ENCODE data around the gene MYH7B.

MYH7B gene

DNA sequence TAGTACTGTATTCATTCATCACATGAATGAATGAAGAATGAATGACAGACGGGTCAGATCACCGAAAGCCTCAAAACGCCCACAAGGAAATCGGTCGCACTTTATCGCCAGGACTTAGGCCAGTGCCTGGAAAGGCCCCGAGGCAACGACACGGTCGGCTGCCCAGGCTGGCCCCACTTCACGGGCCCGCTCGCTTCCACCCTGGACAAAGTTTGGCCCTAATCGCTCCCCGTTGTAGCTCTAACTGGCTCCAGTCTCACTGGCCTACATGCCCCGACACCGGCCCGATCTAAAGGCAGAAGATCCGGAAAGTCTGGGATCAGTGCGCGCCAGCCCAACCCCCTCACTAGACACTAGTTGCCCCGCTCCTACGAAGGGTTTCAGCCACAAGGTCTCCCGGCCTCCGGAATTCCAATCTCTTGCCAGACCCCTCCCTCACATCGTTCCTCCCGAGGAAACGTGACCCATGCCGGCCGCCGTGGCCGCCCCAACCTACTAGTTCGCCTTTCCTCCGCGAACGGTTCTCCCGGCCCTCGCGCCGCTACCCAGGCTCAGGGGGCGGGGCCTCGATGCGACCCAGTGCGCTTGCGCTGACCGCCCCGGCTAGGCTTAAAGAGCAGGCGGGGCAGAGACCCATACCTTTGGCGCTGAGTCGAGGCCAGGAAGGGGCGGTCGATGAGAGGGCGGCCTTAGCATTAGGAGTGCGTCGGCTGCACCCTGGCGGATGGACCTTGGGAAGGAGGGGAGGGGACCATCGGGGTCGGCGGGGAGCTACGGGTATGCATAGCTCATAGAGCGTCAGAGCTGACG, at the start of gene MYH7B, which contains the start of gene GSS:
Gene MYH7B, plus strand, starts transcription at position 638 of the 810 bp plus-strand sequence. CDS start 22,138 bp downstream, outside the sequence.
Gene GSS, minus strand, starts transcription at position 576 of the 810 bp plus-strand sequence. CDS start 3,954 bp downstream, outside the sequence.
- DNase-seq (ENCODE audit: low read depth), result peak; percentile 96

DNA sequence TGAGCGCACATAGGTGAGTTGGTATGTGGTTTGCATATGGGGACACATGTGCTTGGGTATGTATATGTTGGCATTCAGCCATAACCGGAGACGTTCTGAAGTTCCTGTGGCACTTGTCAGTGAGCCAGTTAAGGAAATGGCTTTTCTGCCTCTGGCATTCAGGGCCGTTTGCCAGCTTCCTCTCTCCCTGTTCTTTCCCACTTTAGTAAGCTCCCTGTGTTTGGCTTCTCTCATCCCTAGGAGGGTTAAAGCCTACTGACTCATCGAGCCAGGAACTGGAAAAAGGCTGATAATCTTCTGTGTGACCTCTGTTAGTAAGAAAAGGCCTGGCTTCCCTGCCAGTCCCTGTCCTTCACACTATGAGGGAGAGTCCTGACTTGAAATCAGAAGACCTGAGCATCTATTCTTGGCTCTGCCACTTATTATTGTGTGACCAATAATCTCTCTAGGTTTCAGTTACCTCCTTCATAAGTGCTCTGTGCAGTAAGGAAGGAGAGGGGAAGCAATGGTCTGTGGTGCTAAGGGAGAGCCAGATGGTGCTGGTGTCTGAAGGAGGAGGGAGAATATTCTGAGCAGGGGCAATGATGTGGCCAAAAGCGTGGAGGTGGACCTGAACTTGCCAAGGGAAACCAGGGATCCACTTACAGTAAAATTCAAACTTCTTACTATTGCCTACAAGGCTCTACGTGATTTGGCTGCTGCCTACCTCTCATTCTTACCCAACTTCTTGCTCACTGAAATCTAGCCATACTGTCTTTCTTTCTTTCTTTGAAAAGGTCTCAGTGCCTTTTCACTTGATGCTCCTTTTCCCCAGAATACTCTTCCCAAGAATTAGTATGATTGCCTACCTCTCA, 47.8 kb upstream of the MYH7B start:
- no peak for DNase-seq (ENCODE audit: low read depth)

DNA sequence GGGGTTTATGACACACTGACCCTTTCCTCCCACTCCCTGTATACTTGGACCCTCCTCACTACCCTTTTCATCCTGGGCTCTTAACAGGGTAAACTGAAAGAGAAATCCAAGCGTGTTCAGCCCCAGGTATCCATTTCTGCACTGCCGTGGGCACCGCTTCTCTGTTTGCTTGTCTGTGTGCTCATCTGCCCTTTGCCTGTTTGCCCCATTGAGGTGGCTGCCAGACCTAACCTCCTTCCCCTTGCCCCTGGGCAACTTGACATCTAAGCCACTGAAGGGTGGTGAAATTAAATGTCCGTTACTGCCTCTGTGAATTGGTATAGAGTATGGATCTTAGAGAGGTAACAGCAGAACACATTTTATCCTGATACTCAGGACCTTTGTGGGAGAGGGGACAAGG, 40.5 kb upstream of the MYH7B start:
- DNase-seq (ENCODE audit: low read depth), result no peak

- no peak for DNase-seq (ENCODE audit: low read depth)
Observed at GRCh38 chr20:34915749-34916455, 39.8 kb upstream of the MYH7B start.

DNA sequence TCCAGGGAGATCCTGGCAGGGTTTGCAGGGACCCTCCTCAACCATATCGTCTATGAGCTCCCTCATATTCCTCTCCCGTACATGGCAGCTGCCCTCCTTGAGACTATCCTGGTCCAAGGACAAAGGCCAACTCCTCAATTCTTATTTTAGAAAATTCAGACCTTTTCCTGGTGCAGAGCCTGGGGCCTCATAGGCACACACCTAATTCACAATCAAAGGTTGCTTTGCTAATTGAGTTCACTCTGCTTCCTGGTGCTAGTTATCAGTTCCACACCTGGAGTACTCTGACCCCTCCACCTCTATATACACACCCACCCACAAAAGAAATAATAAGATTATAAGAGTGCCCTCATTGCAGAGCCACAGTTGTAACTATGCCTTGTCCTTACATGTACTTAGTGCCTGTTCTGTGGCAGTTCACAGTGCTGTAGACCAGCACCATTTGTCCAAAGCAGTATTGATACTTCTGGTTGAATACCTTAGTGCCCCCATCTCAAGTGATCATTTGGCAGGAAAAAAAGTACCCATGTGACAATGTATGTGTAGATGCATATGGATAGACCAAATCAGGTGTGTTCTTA, 38.8 kb upstream of the MYH7B start:
- no peak for DNase-seq (ENCODE audit: low read depth)

- DNase-seq (ENCODE audit: low read depth), result no peak
Observed at GRCh38 chr20:34920055-34920454, 35.6 kb upstream of the MYH7B start.

DNA sequence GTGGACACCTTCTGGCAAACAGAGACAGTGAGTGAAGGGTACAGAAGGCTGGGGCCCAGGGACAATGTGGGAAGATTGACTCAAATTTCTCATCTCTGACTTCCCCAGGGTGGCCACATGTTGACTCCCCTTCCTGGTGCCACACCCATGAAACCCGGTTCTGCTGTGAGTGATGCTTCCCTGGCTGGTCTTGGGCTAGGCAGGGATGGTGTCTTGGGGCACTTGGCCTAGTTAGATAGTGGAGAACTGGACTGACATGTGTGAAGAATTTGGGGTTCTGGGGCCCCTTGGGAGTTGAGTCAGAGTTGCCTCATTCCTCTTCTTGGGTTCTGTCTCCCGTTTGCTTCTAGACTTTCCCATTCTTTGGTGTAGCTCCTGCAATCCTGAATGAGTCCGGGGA, 34.2 kb upstream of the MYH7B start:
- no peak for DNase-seq (ENCODE audit: low read depth)

DNA sequence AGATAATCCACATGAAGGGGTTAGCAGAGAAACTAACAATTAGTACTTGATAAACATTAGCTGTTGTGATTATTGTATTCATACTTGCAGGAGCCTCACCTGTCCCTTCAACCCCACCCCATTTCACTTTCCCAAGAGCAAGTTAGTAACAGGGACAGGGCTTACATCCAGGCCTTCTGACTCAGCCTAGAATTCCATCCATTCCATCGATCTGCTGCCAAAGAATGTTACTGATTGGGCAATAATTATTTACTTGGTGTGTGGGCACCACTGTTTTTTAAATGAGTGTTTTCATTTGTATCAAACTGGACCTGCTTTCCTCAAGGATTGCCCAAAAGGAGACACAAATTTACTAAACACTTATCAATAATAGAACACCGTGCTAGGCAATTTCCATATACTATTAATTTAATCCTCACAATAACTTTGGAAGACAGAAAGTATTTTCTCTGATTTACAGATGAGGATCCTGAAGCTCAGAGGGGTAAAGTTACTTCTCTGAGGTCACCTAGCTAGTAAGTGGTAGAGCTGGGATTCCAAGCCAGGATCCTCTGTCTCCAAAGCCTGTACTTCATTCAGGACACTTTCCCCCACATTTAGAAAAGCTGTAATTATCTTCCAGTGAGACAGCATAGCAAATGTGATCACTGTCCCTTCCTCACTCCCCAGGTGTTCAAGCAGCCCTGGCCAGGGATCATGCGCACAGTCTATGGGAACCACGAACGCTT, 32.9 kb upstream of the MYH7B start:
- no peak for DNase-seq (ENCODE audit: low read depth)

- DNase-seq (ENCODE audit: low read depth), result no peak
Observed at GRCh38 chr20:34923414-34923813, 32.3 kb upstream of the MYH7B start.

- no peak for DNase-seq (ENCODE audit: low read depth)
Observed at GRCh38 chr20:34925341-34925740, 30.3 kb upstream of the MYH7B start.

DNA sequence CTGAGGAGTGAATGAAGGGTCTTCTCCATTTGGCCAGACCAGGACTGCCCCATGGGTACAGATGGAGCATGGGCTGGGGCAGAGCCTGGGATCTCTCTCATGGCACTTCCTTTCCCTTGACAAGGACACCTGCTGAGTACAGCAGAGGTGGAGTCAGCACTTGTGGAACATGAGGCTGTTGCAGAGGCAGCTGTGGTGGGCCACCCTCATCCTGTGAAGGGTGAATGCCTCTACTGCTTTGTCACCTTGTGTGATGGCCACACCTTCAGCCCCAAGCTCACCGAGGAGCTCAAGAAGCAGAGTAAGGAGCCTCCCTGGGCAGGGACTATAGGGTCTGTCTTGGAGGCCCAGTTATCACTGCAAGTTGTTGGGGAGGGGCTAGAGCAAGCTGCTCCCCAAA, 29.7 kb upstream of the MYH7B start:
- no peak for DNase-seq (ENCODE audit: low read depth)

DNA sequence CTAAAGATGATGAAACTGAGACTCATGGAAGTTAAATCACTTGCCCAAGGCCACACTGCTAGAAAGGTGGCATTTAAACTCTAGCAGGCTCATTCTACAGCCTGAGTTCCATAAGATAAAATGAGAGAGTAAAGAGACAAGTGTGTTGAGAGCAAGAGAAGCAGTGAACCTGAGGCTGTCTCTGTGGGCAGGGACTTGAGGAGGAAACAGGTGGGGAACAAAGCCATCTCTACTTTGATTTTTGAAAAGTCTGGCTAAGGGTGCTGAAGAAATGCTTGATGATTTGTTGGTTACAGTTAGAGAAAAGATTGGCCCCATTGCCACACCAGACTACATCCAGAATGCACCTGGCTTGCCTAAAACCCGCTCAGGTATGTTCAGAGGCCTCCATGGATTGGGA, 29.1 kb upstream of the MYH7B start:
- DNase-seq (ENCODE audit: low read depth), result no peak

DNA sequence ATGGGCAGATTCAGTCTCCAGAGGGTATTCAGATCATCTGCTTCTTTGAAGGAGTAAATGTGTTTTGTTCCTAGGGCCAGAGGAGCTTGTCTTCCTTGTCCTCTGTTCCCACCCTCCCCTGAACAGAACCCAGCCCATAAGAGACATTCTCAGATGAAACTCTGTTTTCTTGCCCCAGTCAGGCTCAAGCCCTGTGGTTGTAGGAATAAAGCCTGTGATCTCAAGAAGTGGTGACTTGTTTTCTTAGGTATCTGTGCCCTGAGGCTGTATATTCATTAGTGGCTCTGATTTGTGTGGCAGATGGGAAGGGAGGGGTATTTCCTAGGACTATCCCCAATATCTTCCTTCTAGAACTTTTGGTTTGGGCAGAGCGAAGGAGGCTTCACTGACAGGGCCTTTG, 27.9 kb upstream of the MYH7B start:
- DNase-seq (ENCODE audit: low read depth), result no peak

DNA sequence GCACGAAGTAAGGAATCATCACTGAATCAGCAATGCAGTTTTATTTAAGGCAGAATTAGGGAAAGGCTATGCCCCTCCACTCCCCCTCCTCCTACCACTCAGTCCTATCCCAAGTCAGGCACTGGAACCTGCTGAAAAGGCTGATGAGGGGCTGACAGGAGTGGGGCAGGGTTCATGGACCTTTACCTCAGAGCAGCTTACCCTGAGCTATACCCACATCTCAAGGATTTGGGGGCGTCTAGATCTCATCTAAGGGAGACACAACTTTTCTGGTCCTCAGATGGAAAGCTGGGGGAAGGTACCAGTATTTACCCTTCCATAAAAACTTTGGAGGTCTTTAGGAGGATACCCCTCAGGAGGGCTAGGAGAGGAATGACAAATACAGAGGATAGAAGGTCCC, 27.3 kb upstream of the MYH7B start:
- DNase-seq (ENCODE audit: low read depth), result no peak

DNA sequence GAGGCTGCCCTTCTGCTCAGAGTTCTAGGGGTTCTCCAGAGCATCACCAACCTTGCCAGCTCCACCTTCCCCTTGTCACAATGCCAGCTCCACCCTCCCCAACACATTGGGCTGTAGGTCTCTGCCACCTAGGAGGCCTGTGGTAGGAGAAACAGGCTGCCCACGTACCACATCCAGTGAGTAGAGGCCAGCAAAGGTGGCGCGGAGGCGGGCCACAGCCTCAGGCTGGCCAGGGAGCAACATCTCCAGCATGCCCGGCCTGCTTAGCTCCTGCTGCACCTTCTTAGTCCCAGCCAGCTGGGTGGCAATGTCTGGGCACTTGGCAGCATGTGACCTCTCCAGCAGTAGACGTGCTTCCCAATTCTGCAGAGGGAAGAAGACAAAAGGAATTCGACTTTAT, 23.9 kb upstream of the MYH7B start:
- no peak for DNase-seq (ENCODE audit: low read depth)

DNA sequence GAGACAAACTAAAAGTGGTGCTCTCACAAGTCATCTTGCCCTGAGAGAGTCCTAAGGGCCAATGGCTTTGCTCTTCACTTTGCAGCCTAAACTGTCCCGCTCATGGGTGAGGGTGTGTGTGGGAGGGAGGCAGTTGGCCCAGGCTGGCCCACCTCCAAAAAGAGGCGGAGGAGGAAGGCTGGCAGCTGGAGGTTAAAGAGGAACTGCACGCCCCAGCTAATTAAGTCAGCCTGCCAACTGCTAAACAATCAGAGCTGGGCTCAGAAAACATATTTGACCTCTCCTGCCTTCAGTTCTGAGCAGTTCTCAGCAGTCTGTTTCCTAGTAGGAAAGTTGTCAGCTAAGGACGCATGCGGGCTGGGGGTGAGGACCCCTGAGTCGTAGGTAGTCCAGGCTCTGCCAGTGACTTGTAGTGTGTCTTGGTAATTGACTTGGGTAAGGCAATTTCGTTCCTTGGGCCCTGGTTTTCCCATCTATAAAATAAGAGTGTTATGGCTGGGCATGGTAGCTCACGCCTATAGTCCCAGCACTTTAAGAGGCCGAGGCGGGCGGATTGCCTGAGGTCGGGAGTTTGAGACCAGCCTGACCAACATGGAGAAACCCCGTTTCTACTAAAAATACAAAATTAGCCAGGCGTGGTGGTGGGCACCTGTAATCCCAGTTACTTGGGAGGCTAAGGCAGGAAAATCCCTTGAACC, 17.1 kb upstream of the MYH7B start:
- no peak for DNase-seq (ENCODE audit: low read depth)

- DNase-seq (ENCODE audit: low read depth), result no peak
Observed at GRCh38 chr20:34940081-34940481, 15.6 kb upstream of the MYH7B start.

- no peak for DNase-seq (ENCODE audit: low read depth)
Observed at GRCh38 chr20:34941226-34941625, 14.4 kb upstream of the MYH7B start.

DNA sequence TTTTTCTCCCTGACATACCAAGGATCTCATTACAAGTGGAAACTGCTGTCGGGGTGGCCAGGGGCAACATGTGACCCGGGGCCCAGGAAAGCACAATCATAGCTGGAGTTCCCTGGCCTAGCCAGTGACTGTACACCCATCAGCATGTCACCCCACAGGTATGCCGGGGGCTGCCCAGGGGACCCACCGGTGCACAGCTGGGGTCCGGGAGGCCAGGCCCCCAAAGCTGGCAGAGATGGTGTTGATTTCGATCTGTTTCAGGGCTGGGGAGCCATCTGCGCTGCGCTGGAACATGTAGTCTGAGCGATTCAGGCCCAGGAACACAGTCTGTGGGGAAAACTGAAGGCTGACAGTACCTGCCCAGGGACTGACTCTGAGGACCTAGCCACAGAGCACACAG, 13.4 kb upstream of the MYH7B start:
- no peak for DNase-seq (ENCODE audit: low read depth)

- DNase-seq (ENCODE audit: low read depth), result no peak
Observed at GRCh38 chr20:34943808-34944567, 11.7 kb upstream of the MYH7B start.
